Panc1 (cell line): ENCODE measurements around the gene KRT77. TPM values are rescaled to one million over a fixed set of nuclear protein-coding genes. Genes with fewer than 3 reads are reported as not detected.

ENCODE experiments used
- ATAC-seq: fragments of 200-7000 bp; cut with Tn5 transposase; 2 replicates; pipeline ENCODE4 v1.9.1; 2020; ENCODE audit warnings: mild to moderate bottlenecking, moderate library complexity
- BruUV-seq: library from RNA; stranded (reverse); fragments of 400-500 nt; replicated peaks from 2 replicates; lab custom pipeline; 2021; lab: Mats Ljungman, UMichigan
- CTCF ChIA-PET: fragments of 300-600 bp; sonication (Branson Sonifier 250); formaldehyde crosslinking; loops from one replicate; lab custom pipeline; 2022; ENCODE audit warnings: antibody characterized with exemption; lab: Charles Lee
- POLR2A ChIA-PET: fragments of 300-600 bp; sonication (Branson Sonifier 250); formaldehyde crosslinking; loops from one replicate; lab custom pipeline; 2022; ENCODE audit warnings: antibody characterized with exemption; lab: Charles Lee
- DNase-seq: peaks from one replicate; pipeline ENCODE4 v3.0.0-alpha.2; 2010; ENCODE audit warnings: low read depth, low spot score
- H3K27ac ChIP-seq: 2 replicates; pipeline ENCODE4 v1.5.1; 2011; ENCODE audit warnings: mild to moderate bottlenecking, low read length, inconsistent platforms
- H3K27me3 ChIP-seq: fragments of 200-500 bp; sonication (Bioruptor generic); 2 replicates; pipeline ENCODE4 v1.6.0; 2014; ENCODE audit warnings: low read length, inconsistent platforms; ENCODE audit not compliant: control insufficient read depth, insufficient read depth
- H3K36me3 ChIP-seq: fragments of 200-500 bp; sonication (Bioruptor generic); 2 replicates; pipeline ENCODE4 v1.5.1; 2014; ENCODE audit warnings: inconsistent platforms, mild to moderate bottlenecking, low read length, moderate library complexity; ENCODE audit not compliant: control insufficient read depth, insufficient read depth
- H3K4me1 ChIP-seq: 2 replicates; pipeline ENCODE4 v1.5.1; 2011; ENCODE audit warnings: inconsistent platforms, mild to moderate bottlenecking, low read length, moderate library complexity; ENCODE audit not compliant: control insufficient read depth, insufficient read depth
- H3K4me3 ChIP-seq, 2 experiments: 2 replicates each; pipeline ENCODE4 v1.5.1; 2011 to 2012; ENCODE audit warnings: low read depth in 2 of 2, low read length in 2 of 2, mild to moderate bottlenecking in 2 of 2, inconsistent platforms in 1 of 2, moderate library complexity in 1 of 2
- H3K9me3 ChIP-seq: fragments of 200-500 bp; sonication (Bioruptor generic); 2 replicates; pipeline ENCODE4 v1.5.1; 2014; ENCODE audit warnings: low read depth, mild to moderate bottlenecking, inconsistent platforms, low read length, moderate library complexity; ENCODE audit not compliant: control insufficient read depth, insufficient read depth
- POLR2AphosphoS5 ChIP-seq: IDR thresholded peaks from 2 replicates; pipeline ENCODE4 v1.6.1; 2012; ENCODE audit warnings: mild to moderate bottlenecking, low read depth, low read length, moderate library complexity
- SIN3A ChIP-seq: IDR thresholded peaks from 2 replicates; pipeline ENCODE4 v1.6.1; 2012; ENCODE audit warnings: low read depth, mild to moderate bottlenecking, low read length, moderate library complexity, borderline replicate concordance; ENCODE audit not compliant: insufficient read depth
- TCF7L2 ChIP-seq: IDR thresholded peaks from 2 replicates; pipeline ENCODE4 v1.6.1; 2011; ENCODE audit warnings: mild to moderate bottlenecking, low read depth, low read length, inconsistent platforms
- in situ Hi-C: cut with HindIII; loops from 2 replicates; pipeline ENCODE4 v1.10.0; 2016; ENCODE audit warnings: low sequenced_read_pairs, low pct_unique_long_range_greater_than_20kb
- intact Hi-C: fragments of 100-400 bp; cut with micrococcal nuclease; formaldehyde crosslinking; loops from one replicate; pipeline ENCODE4 v1.10.0; 2022; ENCODE audit not compliant: unreplicated experiment
- total RNA-seq: library from RNA; stranded (reverse); gene quantifications from one replicate; pipeline ENCODE4 v1.2.1, GENCODE V29; 2021; ENCODE audit not compliant: unreplicated experiment
- TF ChIP-seq, protein P1 (sequence below), 2 experiments: IDR thresholded peaks; 2 replicates each; pipeline ENCODE4 v1.6.1; 2011 to 2012; ENCODE audit warnings: low read depth in 2 of 2, control low read depth in 1 of 2, low read length in 1 of 2, mild to moderate bottlenecking in 1 of 2, moderate library complexity in 1 of 2; ENCODE audit not compliant: insufficient read depth in 1 of 2
- TF ChIP-seq, protein P2 (sequence below): fragments of 450-650 bp; IDR thresholded peaks from 2 replicates; pipeline ENCODE4 v1.5.1; 2017; ENCODE audit warnings: mild to moderate bottlenecking

The KRT77 gene
- total RNA-seq, 1 experiment from 2014 or later: not detected

DNA sequence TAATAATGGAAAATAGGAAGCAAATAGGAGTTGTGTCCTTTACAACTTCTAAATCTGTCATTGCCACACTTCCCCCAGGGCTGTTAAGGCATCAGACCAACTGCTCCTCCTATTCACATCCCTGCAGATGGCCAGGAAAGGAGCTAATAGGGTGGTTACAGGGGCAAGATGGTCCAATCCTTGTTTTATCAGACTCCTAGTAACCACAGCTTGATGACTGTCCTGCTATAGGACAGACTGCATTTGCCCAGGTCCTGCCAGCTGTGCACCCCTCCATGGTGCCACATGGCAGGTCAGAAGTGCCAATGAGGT, 40.5 kb downstream of the KRT77 start:
- ATAC-seq: no peak
- ChIA-PET POLR2A (no interaction called here), CTCF (no interaction called here)
- no TSS peak for BruUV-seq
- intact Hi-C loops (no loop called here), in situ Hi-C loops (no loop called here)
- TF ChIP-seq SIN3A: no peak
- Histone ChIP-seq H3K9me3 (no peaks in the 10 kb centered on the region), H3K27me3 (peaks cover 20% of the 10 kb centered on the region), H3K36me3 (no peaks in the 10 kb centered on the region), H3K4me1 (no peaks in the 10 kb centered on the region), H3K27ac (no peak overlapping the region), H3K4me3 (no peak overlapping the region)
- DNase-seq: no peak

DNA sequence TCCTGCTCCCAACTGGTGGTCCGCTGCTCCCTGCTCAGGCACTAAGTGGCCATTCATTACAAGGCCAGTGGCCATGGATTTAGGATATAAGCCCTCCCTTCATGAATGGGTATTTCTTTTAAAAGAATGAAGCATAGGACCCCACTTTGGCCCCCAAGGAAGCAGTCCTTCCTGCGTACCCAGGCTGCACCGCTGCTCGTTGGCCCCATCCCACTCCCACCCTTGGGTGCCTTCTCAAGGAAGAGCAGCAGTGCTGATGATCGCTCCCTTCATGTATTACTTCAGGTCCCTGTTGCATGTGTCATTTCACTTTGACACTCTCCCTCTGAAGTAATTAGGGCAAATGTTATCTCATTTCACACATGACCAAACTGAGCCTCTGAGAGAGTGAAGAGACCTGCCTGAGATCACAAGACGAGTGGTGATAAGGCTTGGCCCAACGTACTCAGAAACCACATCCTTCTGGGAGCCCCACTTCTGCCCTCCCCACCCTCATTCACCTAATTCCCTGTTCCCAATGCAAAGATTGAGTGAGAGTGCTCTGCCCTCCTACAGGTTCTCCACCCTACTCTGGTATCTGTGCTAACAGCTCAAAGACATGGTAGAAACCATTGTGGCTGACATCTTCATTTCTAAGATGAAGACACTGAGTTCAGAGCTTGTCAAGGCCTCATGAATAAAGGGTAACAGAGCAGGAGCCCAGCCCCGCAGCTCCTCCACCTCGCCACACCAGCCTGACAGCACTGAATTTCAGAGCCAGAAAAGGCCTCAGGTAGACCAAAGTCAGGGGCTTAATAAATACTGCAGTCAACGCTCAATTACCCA, 41.0 kb downstream of the KRT77 start:
- POLR2A ChIA-PET: interaction anchor here (0.5 kb wide), 1 partner anchor 233 kb away, joined by 3 read pairs; no protein-coding TSS in a partner anchor
- DNase-seq (no peak), ATAC-seq (no peak)
- intact Hi-C loops (no loop called here), in situ Hi-C loops (no loop called here)
- Histone ChIP-seq H3K4me1 (no peaks in the 10 kb centered on the region), H3K27me3 (peaks cover 17% of the 10 kb centered on the region), H3K9me3 (no peaks in the 10 kb centered on the region), H3K27ac (no peak overlapping the region), H3K36me3 (no peaks in the 10 kb centered on the region), H3K4me3 (no peak overlapping the region)
- TF ChIP-seq, protein P1, sequence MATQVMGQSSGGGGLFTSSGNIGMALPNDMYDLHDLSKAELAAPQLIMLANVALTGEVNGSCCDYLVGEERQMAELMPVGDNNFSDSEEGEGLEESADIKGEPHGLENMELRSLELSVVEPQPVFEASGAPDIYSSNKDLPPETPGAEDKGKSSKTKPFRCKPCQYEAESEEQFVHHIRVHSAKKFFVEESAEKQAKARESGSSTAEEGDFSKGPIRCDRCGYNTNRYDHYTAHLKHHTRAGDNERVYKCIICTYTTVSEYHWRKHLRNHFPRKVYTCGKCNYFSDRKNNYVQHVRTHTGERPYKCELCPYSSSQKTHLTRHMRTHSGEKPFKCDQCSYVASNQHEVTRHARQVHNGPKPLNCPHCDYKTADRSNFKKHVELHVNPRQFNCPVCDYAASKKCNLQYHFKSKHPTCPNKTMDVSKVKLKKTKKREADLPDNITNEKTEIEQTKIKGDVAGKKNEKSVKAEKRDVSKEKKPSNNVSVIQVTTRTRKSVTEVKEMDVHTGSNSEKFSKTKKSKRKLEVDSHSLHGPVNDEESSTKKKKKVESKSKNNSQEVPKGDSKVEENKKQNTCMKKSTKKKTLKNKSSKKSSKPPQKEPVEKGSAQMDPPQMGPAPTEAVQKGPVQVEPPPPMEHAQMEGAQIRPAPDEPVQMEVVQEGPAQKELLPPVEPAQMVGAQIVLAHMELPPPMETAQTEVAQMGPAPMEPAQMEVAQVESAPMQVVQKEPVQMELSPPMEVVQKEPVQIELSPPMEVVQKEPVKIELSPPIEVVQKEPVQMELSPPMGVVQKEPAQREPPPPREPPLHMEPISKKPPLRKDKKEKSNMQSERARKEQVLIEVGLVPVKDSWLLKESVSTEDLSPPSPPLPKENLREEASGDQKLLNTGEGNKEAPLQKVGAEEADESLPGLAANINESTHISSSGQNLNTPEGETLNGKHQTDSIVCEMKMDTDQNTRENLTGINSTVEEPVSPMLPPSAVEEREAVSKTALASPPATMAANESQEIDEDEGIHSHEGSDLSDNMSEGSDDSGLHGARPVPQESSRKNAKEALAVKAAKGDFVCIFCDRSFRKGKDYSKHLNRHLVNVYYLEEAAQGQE (IDR thresholded peaks at IDR 0.05; ENCODE audit: insufficient read depth in 1 of 2, low read depth in 2 of 2, low read length in 1 of 2): no peak
- TF ChIP-seq, protein P2, sequence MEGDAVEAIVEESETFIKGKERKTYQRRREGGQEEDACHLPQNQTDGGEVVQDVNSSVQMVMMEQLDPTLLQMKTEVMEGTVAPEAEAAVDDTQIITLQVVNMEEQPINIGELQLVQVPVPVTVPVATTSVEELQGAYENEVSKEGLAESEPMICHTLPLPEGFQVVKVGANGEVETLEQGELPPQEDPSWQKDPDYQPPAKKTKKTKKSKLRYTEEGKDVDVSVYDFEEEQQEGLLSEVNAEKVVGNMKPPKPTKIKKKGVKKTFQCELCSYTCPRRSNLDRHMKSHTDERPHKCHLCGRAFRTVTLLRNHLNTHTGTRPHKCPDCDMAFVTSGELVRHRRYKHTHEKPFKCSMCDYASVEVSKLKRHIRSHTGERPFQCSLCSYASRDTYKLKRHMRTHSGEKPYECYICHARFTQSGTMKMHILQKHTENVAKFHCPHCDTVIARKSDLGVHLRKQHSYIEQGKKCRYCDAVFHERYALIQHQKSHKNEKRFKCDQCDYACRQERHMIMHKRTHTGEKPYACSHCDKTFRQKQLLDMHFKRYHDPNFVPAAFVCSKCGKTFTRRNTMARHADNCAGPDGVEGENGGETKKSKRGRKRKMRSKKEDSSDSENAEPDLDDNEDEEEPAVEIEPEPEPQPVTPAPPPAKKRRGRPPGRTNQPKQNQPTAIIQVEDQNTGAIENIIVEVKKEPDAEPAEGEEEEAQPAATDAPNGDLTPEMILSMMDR: no peak
- TF ChIP-seq SIN3A (no peak), POLR2AphosphoS5 (no peak), TCF7L2 (no peak)
- CTCF ChIA-PET: no interaction called here
- BruUV-seq: no TSS peak

DNA sequence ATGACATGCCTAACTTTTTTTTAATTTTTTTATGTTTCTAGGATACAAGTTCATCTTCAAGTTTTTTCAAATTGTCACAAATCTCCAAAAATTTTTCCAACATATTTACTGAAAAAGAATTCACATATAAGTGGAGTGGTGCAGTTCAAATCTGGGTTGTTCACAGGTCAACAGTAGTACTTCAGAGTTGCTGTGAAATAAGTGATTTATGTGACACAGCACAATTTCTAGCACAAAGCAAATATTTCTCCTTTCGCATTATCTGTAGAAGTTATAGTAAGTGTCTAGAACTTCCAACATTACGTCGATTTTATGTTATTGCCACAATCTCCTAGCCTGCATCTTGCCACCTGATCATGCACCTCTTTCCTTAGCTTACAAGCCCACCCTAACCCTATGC, 41.7 kb downstream of the KRT77 start:
- CTCF ChIA-PET: no interaction called here
- peaks cover 17% of the 10 kb centered on the region for H3K27me3 ChIP-seq
- no peak for DNase-seq
- H3K9me3 ChIP-seq: no peaks in the 10 kb centered on the region
- ATAC-seq: no peak
- POLR2A ChIA-PET: no interaction called here
- in situ Hi-C loops (no loop called here), intact Hi-C loops (no loop called here)
- no peaks in the 10 kb centered on the region for H3K4me1 ChIP-seq
- TF ChIP-seq, protein P2: no peak
- no peak for TF ChIP-seq TCF7L2
- TF ChIP-seq, protein P1 (IDR thresholded peaks at IDR 0.05; ENCODE audit: insufficient read depth in 1 of 2, low read depth in 2 of 2, low read length in 1 of 2): no peak
- TF ChIP-seq POLR2AphosphoS5: no peak
- TF ChIP-seq SIN3A: no peak
- no peak overlapping the region for H3K27ac ChIP-seq
- no TSS peak for BruUV-seq
- no peaks in the 10 kb centered on the region for H3K36me3 ChIP-seq
- no peak overlapping the region for H3K4me3 ChIP-seq
